Measurements from ENCODE around the gene CDH11. TPM values are rescaled to one million over a fixed set of nuclear protein-coding genes. Genes with fewer than 3 reads are reported as not detected.

The CDH11 gene
- total RNA-seq, 1 experiment from 2014 or later: 0.64 TPM

- in situ Hi-C loops (cut with HindIII; ENCODE audit: low pct_unique_long_range_greater_than_20kb, low sequenced_read_pairs): no loop called here
- H3K9me3 ChIP-seq (ENCODE audit: control insufficient read depth, insufficient read depth, low read depth, low read length): no peaks in the 10 kb centered on the region
- no peaks in the 10 kb centered on the region for H3K4me1 ChIP-seq (ENCODE audit: control insufficient read depth, insufficient read depth, low read length)
- H3K27ac ChIP-seq (ENCODE audit: low read length): no peak overlapping the region
- intact Hi-C loops (cut with micrococcal nuclease; ENCODE audit: unreplicated experiment): no loop called here
- DNase-seq (ENCODE audit: low read depth, low spot score): no peak
- BruUV-seq (replicated peaks): no TSS peak
- ATAC-seq: no peak
- TF ChIP-seq SIN3A (IDR thresholded peaks at IDR 0.05; ENCODE audit: borderline replicate concordance, insufficient read depth, low read depth, low read length): no peak
- TF ChIP-seq, protein P1, sequence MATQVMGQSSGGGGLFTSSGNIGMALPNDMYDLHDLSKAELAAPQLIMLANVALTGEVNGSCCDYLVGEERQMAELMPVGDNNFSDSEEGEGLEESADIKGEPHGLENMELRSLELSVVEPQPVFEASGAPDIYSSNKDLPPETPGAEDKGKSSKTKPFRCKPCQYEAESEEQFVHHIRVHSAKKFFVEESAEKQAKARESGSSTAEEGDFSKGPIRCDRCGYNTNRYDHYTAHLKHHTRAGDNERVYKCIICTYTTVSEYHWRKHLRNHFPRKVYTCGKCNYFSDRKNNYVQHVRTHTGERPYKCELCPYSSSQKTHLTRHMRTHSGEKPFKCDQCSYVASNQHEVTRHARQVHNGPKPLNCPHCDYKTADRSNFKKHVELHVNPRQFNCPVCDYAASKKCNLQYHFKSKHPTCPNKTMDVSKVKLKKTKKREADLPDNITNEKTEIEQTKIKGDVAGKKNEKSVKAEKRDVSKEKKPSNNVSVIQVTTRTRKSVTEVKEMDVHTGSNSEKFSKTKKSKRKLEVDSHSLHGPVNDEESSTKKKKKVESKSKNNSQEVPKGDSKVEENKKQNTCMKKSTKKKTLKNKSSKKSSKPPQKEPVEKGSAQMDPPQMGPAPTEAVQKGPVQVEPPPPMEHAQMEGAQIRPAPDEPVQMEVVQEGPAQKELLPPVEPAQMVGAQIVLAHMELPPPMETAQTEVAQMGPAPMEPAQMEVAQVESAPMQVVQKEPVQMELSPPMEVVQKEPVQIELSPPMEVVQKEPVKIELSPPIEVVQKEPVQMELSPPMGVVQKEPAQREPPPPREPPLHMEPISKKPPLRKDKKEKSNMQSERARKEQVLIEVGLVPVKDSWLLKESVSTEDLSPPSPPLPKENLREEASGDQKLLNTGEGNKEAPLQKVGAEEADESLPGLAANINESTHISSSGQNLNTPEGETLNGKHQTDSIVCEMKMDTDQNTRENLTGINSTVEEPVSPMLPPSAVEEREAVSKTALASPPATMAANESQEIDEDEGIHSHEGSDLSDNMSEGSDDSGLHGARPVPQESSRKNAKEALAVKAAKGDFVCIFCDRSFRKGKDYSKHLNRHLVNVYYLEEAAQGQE (IDR thresholded peaks at IDR 0.05; ENCODE audit: insufficient read depth in 1 of 2, low read depth in 2 of 2, low read length in 1 of 2): no peak
- TF ChIP-seq TCF7L2 (IDR thresholded peaks at IDR 0.05; ENCODE audit: low read depth, low read length): no peak
- TF ChIP-seq POLR2AphosphoS5 (IDR thresholded peaks at IDR 0.05; ENCODE audit: low read depth, low read length): no peak
- TF ChIP-seq, protein P2, sequence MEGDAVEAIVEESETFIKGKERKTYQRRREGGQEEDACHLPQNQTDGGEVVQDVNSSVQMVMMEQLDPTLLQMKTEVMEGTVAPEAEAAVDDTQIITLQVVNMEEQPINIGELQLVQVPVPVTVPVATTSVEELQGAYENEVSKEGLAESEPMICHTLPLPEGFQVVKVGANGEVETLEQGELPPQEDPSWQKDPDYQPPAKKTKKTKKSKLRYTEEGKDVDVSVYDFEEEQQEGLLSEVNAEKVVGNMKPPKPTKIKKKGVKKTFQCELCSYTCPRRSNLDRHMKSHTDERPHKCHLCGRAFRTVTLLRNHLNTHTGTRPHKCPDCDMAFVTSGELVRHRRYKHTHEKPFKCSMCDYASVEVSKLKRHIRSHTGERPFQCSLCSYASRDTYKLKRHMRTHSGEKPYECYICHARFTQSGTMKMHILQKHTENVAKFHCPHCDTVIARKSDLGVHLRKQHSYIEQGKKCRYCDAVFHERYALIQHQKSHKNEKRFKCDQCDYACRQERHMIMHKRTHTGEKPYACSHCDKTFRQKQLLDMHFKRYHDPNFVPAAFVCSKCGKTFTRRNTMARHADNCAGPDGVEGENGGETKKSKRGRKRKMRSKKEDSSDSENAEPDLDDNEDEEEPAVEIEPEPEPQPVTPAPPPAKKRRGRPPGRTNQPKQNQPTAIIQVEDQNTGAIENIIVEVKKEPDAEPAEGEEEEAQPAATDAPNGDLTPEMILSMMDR (IDR thresholded peaks at IDR 0.05): no peak
- no peaks in the 10 kb centered on the region for H3K27me3 ChIP-seq (ENCODE audit: control insufficient read depth, insufficient read depth, low read length)
- ChIA-PET CTCF (no interaction called here), POLR2A (no interaction called here)
- no peak overlapping the region for H3K4me3 ChIP-seq (ENCODE audit: low read depth in 2 of 2, low read length in 2 of 2)
- no peaks in the 10 kb centered on the region for H3K36me3 ChIP-seq (ENCODE audit: control insufficient read depth, insufficient read depth, low read length)
Measured at GRCh38 chr16:64948056-64948455, 173.8 kb downstream of the CDH11 start.

- Histone ChIP-seq H3K36me3 (ENCODE audit: control insufficient read depth, insufficient read depth, low read length) (no peaks in the 10 kb centered on the region), H3K27me3 (ENCODE audit: control insufficient read depth, insufficient read depth, low read length) (no peaks in the 10 kb centered on the region), H3K9me3 (ENCODE audit: control insufficient read depth, insufficient read depth, low read depth, low read length) (no peaks in the 10 kb centered on the region), H3K4me3 (ENCODE audit: low read depth in 2 of 2, low read length in 2 of 2) (no peak overlapping the region), H3K27ac (ENCODE audit: low read length) (no peak overlapping the region), H3K4me1 (ENCODE audit: control insufficient read depth, insufficient read depth, low read length) (no peaks in the 10 kb centered on the region)
- TF ChIP-seq, protein P1 (IDR thresholded peaks at IDR 0.05; ENCODE audit: insufficient read depth in 1 of 2, low read depth in 2 of 2, low read length in 1 of 2): no peak
- no peak for TF ChIP-seq TCF7L2 (IDR thresholded peaks at IDR 0.05; ENCODE audit: low read depth, low read length)
- TF ChIP-seq, protein P2 (IDR thresholded peaks at IDR 0.05): no peak
- TF ChIP-seq POLR2AphosphoS5 (IDR thresholded peaks at IDR 0.05; ENCODE audit: low read depth, low read length): no peak
- TF ChIP-seq SIN3A (IDR thresholded peaks at IDR 0.05; ENCODE audit: borderline replicate concordance, insufficient read depth, low read depth, low read length): no peak
- CTCF ChIA-PET: no interaction called here
- no peak for ATAC-seq
- DNase-seq (ENCODE audit: low read depth, low spot score): no peak
- BruUV-seq (replicated peaks): no TSS peak
- in situ Hi-C loops (cut with HindIII; ENCODE audit: low pct_unique_long_range_greater_than_20kb, low sequenced_read_pairs) (no loop called here), intact Hi-C loops (cut with micrococcal nuclease; ENCODE audit: unreplicated experiment) (no loop called here)
- POLR2A ChIA-PET: no interaction called here
Measured at GRCh38 chr16:64947651-64948050, 174.2 kb downstream of the CDH11 start.
